GM21619 (cell line): Measurements from ENCODE around the gene SLC5A7.

Source experiments
- ATAC-seq: cut with Tn5 transposase; IDR thresholded peaks from one replicate; pipeline ENCODE4 v1.9.1; 2021; ENCODE audit not compliant: unreplicated experiment

The SLC5A7 gene

DNA sequence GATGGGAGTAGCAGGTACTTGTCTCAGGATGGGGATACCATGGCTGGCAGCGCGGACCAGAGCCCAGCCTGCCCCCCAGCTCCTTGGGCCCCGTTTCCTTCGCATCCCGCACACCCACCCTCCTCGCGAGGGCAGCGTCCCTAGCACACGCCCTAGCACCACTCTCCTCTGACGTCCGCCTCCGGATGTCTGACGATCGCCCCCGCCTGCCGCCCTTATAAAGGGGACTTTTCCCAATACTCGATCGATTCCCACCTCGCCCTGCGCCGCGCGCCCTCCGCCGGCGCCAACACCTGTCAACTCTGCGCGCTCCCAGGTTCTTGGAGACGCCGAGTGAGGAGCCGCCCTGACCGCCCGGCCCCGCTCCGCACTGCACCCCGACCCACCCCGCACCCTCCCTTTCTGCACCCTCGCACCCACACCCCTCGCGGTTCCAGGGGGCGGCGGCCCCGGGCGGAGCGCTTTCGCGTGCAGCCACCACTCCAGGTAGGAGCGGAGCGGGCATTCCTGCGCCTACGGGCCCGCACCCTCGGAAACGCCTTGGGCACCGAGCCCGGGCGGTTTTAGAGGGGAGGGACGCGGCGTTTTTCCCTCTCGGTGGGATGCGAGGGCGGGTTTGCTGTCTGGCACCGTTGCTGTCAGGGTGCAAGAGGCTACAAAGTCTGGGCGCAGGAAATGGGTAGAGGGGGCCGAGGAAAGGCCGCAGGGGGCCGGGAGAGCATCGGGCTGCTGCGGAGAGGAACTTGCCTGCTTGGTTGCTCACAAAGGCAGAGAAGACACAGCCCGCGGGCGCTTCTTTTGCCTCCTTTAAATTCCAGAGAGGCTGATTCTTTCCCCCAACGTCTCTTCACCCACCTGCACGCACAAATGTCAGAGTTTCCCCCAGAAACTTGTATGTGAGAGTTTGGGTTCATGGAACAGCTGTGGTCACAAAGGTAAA, at the start of gene SLC5A7:
Gene SLC5A7 (plus strand): TSS at position 247 of the 940 bp plus-strand sequence. CDS start 1,632 bp downstream, outside the sequence.
- ATAC-seq = no peak

DNA sequence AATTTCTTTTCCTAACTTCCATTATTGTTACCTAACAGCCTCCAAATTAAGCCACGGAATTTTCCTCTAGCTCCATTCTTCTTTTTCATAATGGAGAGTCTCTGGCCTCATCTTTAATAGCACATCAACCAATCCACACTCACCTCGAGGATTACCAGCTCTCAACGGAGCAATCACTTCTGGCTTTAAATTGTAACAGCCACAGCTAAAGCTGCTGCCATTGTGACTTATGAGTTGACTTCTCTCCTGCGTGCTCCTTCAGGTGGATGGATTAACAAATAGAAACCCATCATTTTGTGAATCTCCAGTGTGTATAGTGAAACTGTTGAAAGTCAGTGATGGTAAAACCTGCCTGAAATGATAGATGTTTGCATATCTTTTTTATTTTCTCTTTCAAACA, 24.9 kb upstream of the SLC5A7 start:
- ATAC-seq = no peak

DNA sequence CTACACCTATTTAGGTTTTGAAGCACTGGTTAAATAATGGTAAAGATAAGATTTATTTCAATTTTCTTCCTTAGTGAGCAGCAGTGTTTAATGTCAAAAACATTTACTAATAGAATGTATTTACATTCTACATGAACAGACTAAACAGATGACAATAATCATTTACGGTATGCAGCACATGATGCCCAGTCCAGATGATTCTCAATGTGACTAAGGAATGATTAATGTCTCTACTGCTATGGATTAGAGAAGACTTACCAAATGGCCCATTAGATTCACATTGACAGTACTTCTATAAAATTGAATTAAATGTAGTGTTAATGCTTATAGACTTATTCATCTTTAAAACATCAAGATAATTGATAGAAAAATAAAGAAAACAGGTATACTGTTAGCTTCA, 22.1 kb upstream of the SLC5A7 start:
- ATAC-seq = no peak

DNA sequence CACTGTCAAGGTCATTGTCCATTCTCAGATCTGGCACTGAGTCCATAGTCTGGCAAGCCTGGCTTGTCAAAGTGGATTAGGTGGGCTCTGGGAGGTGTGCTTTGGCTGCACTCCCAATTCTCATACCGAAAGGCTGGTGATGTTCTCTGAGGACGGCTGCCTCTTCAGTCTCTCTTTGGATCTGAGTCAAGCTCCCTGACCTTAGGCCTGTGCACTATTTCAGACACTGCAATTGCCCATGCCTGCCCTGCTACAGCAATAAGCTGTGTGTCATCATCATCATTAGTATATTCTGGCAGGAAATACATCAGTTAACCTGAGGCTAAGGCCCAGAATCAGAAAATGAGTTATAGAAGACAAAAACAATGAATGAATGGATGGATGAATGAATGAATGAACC, 1.6 kb upstream of the SLC5A7 start:
- ATAC-seq = no peak

DNA sequence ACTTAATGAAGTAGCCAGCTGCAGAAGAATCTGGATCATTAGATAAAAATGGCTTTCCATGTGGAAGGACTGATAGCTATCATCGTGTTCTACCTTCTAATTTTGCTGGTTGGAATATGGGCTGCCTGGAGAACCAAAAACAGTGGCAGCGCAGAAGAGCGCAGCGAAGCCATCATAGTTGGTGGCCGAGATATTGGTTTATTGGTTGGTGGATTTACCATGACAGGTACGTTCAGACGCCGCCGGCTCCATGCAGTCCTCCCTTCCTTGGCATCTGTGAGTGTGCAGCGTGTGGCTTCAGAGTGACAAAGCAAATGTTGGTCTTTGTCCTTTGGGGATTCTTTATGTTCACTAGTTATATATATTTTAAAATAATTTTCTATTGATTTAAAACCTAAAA, 1.8 kb downstream of the SLC5A7 start:
- no peak for ATAC-seq

DNA sequence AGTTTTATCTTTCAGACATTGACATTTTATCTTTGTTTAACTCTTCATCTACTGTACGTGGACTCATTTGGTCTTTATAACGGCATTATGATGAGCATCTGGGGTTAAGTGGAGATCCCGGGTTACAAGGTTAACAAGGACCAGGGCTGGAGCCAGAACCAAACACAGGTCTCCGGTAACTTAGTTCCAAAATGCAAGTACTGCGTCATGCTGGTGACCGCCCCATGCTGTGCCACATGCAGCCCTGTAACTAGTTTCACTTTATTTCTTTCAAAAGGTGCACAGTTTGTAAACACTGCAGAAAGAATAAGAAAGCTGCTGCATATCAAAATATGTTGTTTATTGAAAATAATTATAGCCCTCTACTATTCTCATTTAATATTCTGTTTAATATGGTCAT, 3.1 kb downstream of the SLC5A7 start:
- ATAC-seq = no peak

DNA sequence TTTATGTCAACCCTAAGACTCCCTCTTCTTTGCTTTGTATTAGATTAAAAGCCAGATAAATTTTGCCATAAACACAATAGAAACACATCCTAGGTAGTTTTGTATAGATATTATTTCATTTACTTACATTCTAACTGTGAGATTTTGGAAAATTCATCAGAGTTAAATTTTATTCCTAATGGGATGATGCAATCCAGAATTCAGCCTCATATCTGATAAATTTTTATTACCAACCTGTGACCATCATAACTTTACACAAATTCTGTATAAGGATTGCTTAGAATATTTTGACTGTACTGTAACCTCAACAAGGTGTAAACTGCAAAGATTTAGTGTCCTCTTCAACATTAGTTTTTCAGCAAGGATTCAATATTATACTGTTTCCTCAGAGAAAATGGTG, 4.4 kb downstream of the SLC5A7 start:
- no peak for ATAC-seq

DNA sequence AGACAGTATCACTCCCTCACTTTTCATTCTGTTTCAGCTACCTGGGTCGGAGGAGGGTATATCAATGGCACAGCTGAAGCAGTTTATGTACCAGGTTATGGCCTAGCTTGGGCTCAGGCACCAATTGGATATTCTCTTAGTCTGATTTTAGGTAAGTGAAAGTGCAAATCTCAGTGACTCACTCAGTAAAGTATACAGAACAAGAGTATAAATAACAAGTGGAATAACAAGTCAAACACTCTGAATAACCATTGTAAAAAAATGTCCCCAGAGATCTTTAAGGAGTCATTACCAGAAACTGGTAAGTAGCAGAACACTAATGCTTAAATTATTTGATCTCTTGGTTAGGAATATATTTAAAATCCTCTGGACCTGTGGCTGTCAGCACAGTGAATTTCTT, 5.7 kb downstream of the SLC5A7 start:
- no peak for ATAC-seq

DNA sequence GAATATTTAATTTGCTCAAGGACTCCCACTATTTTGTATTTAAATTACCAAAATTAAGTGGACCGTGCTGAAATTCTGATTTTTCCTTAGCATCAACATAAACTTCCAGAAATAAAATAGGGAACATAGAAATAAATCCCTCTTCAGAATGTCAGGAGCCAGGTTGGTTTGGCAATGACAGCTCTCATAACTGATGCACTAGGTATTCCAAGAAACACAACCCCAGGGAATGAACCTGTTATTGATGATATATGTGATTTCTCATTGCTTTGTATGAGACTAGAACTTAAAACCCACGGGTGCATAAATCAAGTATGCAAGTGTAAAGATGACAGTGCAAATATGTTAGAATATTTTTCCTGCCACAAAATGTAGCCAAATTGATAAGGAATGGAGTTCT, 12.8 kb downstream of the SLC5A7 start:
- no peak for ATAC-seq

DNA sequence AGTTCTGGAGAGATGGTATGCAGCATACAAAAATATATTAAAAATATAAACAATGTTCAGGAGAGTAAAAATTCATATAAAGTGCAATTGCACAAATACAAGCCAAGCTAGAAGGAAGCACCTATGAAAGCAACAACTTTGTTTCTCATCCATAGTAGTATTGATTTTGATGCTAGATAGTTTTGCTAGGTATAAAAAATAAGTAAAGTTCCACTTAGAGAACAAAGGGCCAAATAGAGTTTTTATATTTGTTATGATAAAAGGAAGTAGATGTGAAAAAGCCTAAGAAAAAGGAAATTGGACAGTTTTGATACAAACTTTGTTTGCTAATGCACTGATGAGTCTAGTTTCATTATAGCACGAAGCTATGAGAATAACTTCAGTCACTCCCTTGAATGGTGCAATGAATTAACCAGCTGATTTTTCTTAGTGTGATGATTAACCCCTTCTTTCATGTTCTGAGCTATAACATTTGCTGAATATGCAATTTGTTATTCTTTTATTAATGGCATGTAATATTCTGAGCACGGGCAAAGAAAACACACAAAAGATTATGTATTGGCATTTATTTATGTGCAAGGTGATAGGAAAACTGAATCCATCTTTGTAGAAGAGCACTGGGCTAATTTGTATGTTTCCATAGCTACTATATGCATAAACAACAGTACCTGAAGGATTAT, 24.7 kb downstream of the SLC5A7 start:
- no peak for ATAC-seq

DNA sequence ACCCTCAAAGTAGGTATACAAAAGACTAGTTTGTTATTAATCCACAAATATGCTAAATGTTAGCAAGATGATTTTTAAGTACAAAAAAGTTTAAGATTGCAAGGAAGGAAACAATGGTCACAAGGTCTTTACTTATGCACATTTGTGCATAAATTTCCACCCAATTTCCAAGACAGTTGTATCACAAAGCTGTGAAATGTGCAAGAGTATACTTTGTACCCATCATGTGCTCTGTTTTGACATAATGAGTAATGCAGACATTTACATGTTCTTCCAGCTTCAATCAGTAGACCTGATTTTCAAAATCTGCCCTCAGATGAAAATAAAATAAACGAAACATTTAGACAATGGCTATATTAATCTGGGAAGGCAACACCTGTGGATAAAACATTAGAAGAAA, 27.0 kb downstream of the SLC5A7 start:
- ATAC-seq = no peak

DNA sequence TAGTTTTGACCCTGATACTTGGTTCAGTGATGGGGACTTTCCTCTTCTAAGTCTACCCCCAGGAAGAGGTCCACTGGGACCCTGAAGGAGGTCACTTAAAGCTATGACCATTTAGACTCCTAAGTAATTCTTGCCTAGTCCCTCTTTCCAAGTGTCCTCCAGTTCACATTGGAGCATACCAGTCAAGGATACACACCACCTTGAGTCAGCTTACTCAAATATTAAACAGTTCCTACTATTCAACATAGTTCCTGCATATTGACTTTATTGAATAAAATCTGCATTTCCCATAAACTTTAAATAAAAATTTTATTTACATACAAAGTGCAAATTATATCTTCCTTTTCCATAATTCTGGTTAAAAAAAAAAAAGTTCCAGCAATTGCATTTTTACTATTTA, 36.3 kb downstream of the SLC5A7 start:
- ATAC-seq = no peak

DNA sequence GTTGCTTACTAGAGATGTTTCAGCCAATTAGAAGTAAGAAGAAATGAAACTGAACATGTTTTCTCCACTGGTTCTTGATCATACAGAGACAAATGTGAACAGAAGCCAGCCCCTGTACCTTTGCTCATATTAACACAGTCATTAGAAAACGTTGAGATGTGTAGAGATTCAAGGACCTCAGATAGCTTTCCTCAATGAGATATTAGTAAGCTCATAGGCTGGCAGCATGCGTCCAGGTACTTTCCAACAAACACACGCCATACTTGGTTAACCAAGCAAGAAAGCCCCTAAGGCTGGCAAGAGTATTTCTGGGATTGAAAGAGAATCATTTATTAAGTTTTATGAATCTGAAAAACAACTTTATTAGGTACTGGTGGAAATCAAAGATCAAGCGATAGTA, 37.5 kb downstream of the SLC5A7 start:
- ATAC-seq = no peak

DNA sequence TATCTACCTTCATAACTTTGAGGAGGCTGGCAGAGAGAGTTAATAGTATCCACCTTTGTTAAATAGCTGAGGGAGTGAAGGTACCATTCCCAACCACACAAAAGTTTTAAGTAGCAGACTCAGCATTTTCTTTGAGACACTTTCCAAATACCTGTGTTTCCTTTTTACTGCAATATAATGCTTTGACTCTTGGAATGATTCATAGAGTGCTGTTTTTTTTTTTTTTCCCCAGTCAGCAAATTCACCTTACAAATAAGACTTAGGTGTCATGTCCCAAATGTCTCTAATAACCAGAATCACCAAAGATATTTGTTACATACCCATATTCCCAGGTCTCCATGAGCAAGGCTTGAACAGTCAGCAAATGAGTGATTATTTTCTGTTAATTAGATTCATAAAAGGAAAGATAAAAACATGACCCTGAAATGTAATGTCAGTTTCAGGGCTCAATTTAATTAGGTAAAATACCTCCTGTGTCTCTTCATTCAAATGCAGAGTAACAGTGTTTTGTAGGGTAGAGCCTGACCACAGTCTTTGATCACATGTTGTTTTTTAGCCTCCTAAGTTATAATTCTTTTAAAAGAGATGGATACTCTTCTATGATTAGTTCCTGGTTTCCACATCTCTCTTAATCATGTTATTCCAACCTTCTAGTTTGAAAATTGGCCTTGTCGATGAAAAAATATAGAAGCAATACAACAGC, 39.9 kb downstream of the SLC5A7 start:
- ATAC-seq = no peak

DNA sequence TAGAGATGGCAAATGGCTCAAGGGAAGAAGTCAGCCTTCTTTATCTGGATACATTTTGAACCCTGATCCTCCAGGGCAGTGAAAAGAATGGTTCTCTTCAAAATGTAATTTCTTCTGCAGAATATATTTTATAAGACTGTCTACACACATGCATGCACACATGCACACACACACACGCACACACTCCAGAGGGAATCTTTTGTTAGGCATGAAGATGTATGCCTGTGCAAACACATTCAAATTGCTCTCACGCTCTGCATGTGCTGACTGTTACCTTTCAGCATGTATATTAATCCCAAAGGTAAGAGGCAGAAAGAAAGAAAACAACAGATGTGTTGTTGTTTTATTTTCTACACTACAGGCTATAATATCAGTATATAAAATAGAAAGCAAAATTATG, 43.2 kb downstream of the SLC5A7 start:
- ATAC-seq = no peak

DNA sequence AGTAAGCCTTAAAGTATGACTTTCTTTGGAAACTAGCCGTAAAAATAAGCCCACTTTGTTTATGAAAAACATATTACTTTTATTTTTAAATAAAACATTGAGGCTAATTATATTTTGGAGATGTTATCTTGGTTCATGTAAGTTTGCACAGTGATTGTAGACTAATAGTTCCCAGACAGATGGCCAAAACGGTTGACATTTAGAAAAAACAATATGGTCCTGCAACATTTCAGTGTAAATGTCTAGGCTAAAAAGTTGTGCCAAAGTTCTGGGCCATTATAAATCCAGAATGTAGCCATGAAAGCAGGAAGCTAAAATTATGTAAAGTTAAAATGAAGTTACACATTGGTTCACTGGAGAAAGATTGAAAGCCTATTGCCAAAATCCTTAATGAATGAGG, 43.6 kb downstream of the SLC5A7 start:
- no peak for ATAC-seq

DNA sequence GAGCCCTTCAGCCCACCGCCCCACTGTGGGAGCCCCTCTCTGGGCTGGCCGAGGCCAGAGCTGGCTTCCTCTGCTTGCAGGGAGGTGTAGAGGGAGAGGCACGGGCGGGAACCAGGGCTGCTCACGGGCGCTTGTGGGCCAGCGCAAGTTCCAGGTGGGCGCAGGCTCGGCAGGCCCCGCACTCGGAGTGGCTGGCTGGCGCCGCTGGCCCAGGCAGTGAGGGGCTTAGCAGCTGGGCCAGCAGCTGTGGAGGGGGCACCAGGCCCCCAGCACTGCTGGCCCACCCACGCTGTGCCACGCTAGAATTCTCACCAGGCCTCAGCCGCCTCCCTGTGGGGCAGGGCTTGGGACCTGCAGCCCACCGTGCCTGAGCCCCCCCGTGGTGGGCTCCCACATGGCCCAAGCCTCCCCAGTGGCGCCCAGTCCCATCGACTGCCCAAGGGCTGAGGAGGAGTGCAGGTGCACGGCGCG, 45.2 kb downstream of the SLC5A7 start:
- no peak for ATAC-seq

DNA sequence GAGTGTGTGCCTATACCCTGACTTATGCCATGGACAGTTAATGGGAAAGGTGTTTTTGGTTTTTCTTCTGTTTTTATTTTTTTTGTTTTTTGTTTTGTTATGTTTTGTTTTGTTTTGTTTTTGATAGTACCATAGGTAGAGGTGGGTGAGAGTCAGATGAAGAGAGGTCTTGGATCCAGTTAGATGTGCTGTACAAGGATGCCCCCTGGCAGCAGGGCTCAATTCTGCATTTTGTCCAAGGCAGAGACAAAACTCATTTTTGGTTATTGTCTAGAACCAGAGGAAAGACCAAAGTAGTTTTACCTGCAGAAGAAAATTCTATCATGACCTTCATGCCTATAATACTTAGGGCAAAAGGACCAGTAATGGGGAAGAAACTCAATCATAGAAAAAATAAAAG, 48.5 kb downstream of the SLC5A7 start:
- no peak for ATAC-seq

DNA sequence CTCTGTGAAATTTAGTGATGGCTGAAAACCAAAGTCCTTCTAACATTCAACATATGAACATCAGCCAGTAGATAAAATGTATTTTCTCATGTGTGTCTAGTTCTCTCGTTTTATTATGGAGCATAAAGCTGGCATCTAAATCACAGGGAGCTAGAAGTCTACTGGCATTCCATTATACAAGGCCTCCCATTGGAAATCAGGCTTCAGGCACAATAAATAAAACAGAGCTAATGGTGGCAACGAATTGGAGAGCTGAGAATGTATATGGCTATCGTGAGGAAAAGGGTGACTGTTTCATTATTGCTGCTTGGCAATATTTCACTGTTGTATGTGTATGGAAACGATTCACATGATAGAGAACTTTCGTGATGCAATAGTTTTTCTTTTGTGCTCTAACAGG, 62.4 kb downstream of the SLC5A7 start:
- no peak for ATAC-seq

DNA sequence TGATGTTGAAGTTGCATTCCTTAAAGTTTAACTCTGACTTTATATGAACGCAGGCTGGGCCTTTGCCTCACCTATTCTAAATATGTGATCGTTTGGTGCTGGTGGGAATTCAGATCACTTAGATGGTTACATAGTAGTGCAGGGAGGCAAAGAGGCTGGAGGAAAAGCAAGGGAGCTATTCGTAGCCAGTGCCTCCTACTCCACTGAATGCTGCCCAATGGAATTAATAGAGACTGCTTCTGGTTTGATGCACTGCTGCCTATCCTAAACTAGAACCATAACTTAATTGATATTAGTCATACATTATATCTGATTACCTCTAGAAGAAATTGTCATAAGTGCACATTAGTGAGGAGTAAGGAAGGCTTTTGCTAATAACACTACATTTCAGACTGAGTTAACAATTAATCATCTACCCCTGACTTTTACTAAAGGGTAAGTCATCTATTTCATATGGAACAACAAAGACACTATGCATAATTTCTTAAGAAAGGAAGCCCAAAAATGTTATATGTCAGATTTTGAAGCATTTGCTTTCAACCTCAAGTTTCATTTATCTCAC, 72.3 kb downstream of the SLC5A7 start:
- no peak for ATAC-seq

DNA sequence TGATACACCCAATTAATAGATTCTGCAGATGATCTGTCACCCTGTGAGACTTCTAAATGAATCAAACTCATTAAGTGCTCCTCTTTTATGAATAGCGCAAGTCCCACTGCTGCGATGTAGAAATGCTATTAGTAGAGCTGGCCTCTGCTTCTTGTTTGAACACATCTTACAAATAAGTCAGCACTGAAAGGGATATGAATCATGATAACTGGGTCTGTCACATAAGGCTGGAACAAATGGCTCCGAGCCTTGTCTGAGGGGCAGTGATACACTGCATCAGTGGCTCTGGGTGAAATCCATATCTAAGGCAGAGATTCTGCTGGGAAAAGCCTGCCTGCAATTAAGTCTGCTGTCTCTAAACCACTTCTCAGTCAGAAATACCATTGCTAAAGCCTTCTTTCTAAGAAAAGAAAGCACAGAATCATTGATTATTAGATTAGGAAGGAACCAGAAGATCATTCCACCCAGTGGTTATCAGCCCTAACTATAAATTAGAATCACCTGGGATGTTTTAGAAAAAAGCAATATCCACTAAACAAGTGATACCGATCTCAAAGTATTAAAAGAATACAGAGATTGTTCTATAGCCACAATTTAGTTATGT, 75.2 kb downstream of the SLC5A7 start:
- ATAC-seq = no peak
